BLaER1 treated with 17β-estradiol and CSF1 and Interleukin-3, amounts not matched to agents 10 nM and 100 nM (cell line): ENCODE data around the gene MEAK7.

Experiments used
- H3K27ac ChIP-seq, 11 experiments: shearing (Covaris generic); formaldehyde crosslinking; 2 replicates each; pipeline ENCODE4 v1.8.1; 2022
- H3K27me3 ChIP-seq, 11 experiments: shearing (Covaris generic); formaldehyde crosslinking; 2 replicates each; pipeline ENCODE4 v1.8.1; 2022
- H3K36me3 ChIP-seq, 11 experiments: shearing (Covaris generic); formaldehyde crosslinking; 2 replicates each; pipeline ENCODE4 v1.8.1; 2022
- H3K4me1 ChIP-seq, 10 experiments: shearing (Covaris generic); formaldehyde crosslinking; 2 replicates each; pipeline ENCODE4 v1.8.1; 2022
- H3K4me2 ChIP-seq, 11 experiments: shearing (Covaris generic); formaldehyde crosslinking; 2 replicates each; pipeline ENCODE4 v1.8.1; 2022
- H3K4me3 ChIP-seq, 10 experiments: shearing (Covaris generic); formaldehyde crosslinking; 2 replicates each; pipeline ENCODE4 v1.8.1; 2022
- H3K9ac ChIP-seq, 11 experiments: shearing (Covaris generic); formaldehyde crosslinking; 2 replicates each; pipeline ENCODE4 v1.8.1; 2022
- H3K9me3 ChIP-seq, 11 experiments: shearing (Covaris generic); formaldehyde crosslinking; replicated peaks in 1 of 11; 2 replicates each; pipeline ENCODE4 v1.8.1; 2022
- H4K20me1 ChIP-seq, 11 experiments: shearing (Covaris generic); formaldehyde crosslinking; 2 replicates each; pipeline ENCODE4 v1.8.1; 2022
- Cebpa-rat ChIP-seq, 11 experiments: shearing (Covaris generic); IDR thresholded peaks; 2 replicates each; pipeline ENCODE4 v1.8.1; 2022

MEAK7 gene

DNA sequence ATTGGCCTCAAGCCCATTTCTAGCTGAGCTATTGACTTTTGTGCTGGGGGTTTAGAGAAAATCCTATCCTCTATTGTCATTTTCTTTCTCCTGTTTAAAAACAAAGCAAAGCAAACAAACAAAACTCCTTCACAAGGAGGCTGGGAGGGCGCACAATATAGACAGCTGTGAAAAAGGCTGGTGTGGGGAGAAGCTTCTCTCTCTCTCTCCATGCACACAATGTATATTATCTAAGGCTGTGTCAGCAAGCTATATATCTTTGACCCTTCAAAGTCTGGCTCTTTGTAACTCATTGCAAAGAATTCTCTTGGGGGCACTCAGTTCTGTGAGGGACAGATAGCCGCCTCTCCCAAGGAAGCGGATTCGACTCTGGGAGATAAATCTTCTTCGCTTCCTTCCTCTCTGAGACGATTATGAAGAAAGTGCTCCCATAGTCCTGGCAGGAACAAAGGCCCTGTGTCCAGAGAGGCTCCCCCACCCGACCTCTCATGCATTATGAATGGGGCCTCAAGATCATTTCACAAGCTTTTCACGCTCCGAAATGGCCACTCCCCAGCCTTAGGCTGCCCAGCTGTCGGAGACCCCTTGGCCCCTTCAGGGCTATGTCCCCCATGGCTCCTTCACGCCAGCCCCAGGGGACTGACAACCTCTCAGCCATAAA is 33.2 kb upstream of the MEAK7 start:
- Histone ChIP-seq H3K9me3 (peaks cover 0 to 9% (median 0%) of the 10 kb centered on the region in 11 experiments; a peak in 2 of 22 replicates), H3K4me2 (peak overlapping the region in 1 of 11 experiments; percentile 5; a peak in 1 of 22 replicates), H3K36me3 (no peaks in the 10 kb centered on the region), H3K9ac (no peak overlapping the region), H3K4me1 (peaks cover 11 to 42% (median 24%) of the 10 kb centered on the region in 10 experiments), H3K4me3 (no peak overlapping the region), H3K27ac (no peak overlapping the region), H4K20me1 (no peaks in the 10 kb centered on the region), H3K27me3 (no peaks in the 10 kb centered on the region)
- TF ChIP-seq Cebpa-rat (IDR thresholded peaks at IDR 0.05), result no peak

DNA sequence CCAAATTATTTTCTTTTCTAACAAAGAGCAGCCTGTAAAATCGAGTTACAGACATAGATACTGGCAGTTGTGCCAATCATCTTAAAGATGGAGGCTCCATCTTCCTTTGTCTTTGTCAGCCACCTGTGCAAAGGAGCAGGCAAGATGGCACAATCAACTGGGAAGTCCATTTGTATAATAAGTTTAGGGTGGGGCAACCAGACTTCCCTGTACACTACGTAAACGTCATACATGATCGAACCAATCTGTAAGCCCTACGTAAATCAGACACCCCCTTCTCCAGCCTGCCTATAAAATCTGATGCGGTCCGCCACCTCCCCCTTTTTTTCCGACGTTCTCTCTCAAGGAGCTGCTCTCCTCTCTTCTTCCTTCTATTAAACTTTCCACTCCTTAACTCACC is 31.4 kb upstream of the MEAK7 start:
- Histone ChIP-seq H3K4me3 (no peak overlapping the region), H3K36me3 (no peaks in the 10 kb centered on the region), H3K27me3 (no peaks in the 10 kb centered on the region), H3K9ac (no peak overlapping the region), H3K9me3 (peaks cover 0 to 9% (median 0%) of the 10 kb centered on the region in 11 experiments; a peak in 3 of 22 replicates), H3K27ac (no peak overlapping the region), H3K4me1 (peaks cover 28 to 57% (median 37%) of the 10 kb centered on the region in 10 experiments), H4K20me1 (no peaks in the 10 kb centered on the region), H3K4me2 (peak overlapping the region in 2 of 11 experiments; percentile 31 to 93; a peak in 3 of 22 replicates)
- TF ChIP-seq Cebpa-rat (IDR thresholded peaks at IDR 0.05), result no peak

- Histone ChIP-seq H3K9me3 (peaks cover 0 to 9% (median 3%) of the 10 kb centered on the region in 11 experiments; a peak in 12 of 22 replicates), H3K36me3 (no peaks in the 10 kb centered on the region), H3K4me1 (peaks cover 28 to 59% (median 37%) of the 10 kb centered on the region in 10 experiments), H3K4me2 (peak overlapping the region in 5 of 11 experiments; percentile 0 to 93 (median 31); a peak in 5 of 22 replicates), H3K9ac (no peak overlapping the region), H3K27ac (no peak overlapping the region; a peak in 1 of 22 replicates), H3K27me3 (no peaks in the 10 kb centered on the region), H3K4me3 (no peak overlapping the region), H4K20me1 (no peaks in the 10 kb centered on the region)
- no peak for TF ChIP-seq Cebpa-rat (IDR thresholded peaks at IDR 0.05)
These were observed 30.9 kb upstream of the MEAK7 start for GRCh38 chr16:84535408-84535807.

DNA sequence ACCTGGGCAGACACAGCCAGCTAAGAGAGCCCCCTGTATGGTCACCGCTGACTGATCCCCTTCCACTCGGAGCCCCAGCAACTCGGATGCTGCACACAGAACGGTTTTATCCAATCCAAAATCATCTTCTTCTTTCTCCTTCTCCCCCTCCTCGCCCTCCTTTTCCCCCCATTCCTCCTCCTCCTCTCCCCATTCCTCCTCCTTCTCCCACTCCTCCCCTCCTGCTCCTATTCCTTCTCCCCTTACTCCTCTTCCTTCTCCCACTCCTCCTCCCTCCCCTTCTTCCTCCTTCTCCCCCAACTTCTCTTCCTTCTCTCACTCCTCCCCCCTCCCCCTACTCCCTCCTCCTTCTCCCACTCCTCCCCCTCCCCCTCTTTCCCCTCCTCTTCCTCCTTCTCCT is 30.4 kb upstream of the MEAK7 start:
- Histone ChIP-seq H3K36me3 (no peaks in the 10 kb centered on the region), H3K27ac (0 out of 22 replicates have a peak overlapping the region, but pooled peaks of 1 of the 11 experiments have one; percentile 5), H3K4me3 (no peak overlapping the region), H3K4me2 (peak overlapping the region in 6 of 11 experiments; percentile 27 to 93 (median 66); a peak in 11 of 22 replicates), H3K9me3 (peaks cover 5 to 13% (median 8%) of the 10 kb centered on the region in 11 experiments; a peak in 21 of 22 replicates), H4K20me1 (no peaks in the 10 kb centered on the region), H3K9ac (no peak overlapping the region), H3K4me1 (peaks cover 28 to 59% (median 37%) of the 10 kb centered on the region in 10 experiments), H3K27me3 (no peaks in the 10 kb centered on the region)
- TF ChIP-seq Cebpa-rat (IDR thresholded peaks at IDR 0.05), result no peak

GRCh38 chr16:84532855-84533486 is 28.5 kb upstream of the MEAK7 start:
- H3K4me3 ChIP-seq, result peak overlapping the region in 1 of 10 experiments; percentile 5; a peak in 1 of 20 replicates
- no peak for TF ChIP-seq Cebpa-rat (IDR thresholded peaks at IDR 0.05)
- no peaks in the 10 kb centered on the region for H3K36me3 ChIP-seq
- no peaks in the 10 kb centered on the region for H3K27me3 ChIP-seq
- H3K4me2 ChIP-seq, result peak overlapping the region; percentile 68 to 93 (median 75)
- peaks cover 43 to 75% (median 50%) of the 10 kb centered on the region in 10 experiments for H3K4me1 ChIP-seq
- H4K20me1 ChIP-seq, result no peaks in the 10 kb centered on the region
- peaks cover 9 to 19% (median 12%) of the 10 kb centered on the region in 11 experiments; a peak in 21 of 22 replicates for H3K9me3 ChIP-seq
- H3K9ac ChIP-seq, result peak overlapping the region in 7 of 11 experiments; percentile 2 to 56 (median 45); a peak in 10 of 22 replicates
- H3K27ac ChIP-seq, result peak overlapping the region in 9 of 11 experiments; percentile 37 to 72 (median 64); a peak in 15 of 22 replicates

- H3K4me3 ChIP-seq, result peak overlapping the region in 1 of 10 experiments; percentile 5; a peak in 1 of 20 replicates
- no peaks in the 10 kb centered on the region for H3K27me3 ChIP-seq
- peak overlapping the region; percentile 68 to 93 (median 75) for H3K4me2 ChIP-seq
- H4K20me1 ChIP-seq, result no peaks in the 10 kb centered on the region
- peak overlapping the region in 9 of 11 experiments; percentile 5 to 56 (median 42); a peak in 11 of 22 replicates for H3K9ac ChIP-seq
- H3K9me3 ChIP-seq, result peaks cover 9 to 19% (median 12%) of the 10 kb centered on the region in 11 experiments; a peak in 21 of 22 replicates
- no peaks in the 10 kb centered on the region for H3K36me3 ChIP-seq
- H3K27ac ChIP-seq, result peak overlapping the region in 9 of 11 experiments; percentile 37 to 72 (median 64); a peak in 16 of 22 replicates
- TF ChIP-seq Cebpa-rat (IDR thresholded peaks at IDR 0.05), result no peak
- peaks cover 47 to 79% (median 57%) of the 10 kb centered on the region in 10 experiments for H3K4me1 ChIP-seq
These were observed 27.8 kb upstream of the MEAK7 start for GRCh38 chr16:84532291-84532724.

GRCh38 chr16:84531671-84532111 is 27.2 kb upstream of the MEAK7 start:
- Histone ChIP-seq H3K9ac (peak overlapping the region in 8 of 11 experiments; percentile 5 to 56 (median 44); a peak in 10 of 22 replicates), H4K20me1 (no peaks in the 10 kb centered on the region), H3K4me1 (peaks cover 52 to 85% (median 62%) of the 10 kb centered on the region in 10 experiments), H3K36me3 (no peaks in the 10 kb centered on the region), H3K9me3 (peaks cover 9 to 19% (median 12%) of the 10 kb centered on the region in 11 experiments; a peak in 21 of 22 replicates), H3K4me3 (no peak overlapping the region), H3K27ac (peak overlapping the region in 9 of 11 experiments; percentile 37 to 72 (median 64); a peak in 16 of 22 replicates), H3K4me2 (peak overlapping the region in 10 of 11 experiments; percentile 68 to 93 (median 74); a peak in 19 of 22 replicates), H3K27me3 (no peaks in the 10 kb centered on the region)
- TF ChIP-seq Cebpa-rat (IDR thresholded peaks at IDR 0.05), result peak in 6 of 11 experiments; percentile 31 to 60 (median 52); a peak in 5 of 22 replicates

DNA sequence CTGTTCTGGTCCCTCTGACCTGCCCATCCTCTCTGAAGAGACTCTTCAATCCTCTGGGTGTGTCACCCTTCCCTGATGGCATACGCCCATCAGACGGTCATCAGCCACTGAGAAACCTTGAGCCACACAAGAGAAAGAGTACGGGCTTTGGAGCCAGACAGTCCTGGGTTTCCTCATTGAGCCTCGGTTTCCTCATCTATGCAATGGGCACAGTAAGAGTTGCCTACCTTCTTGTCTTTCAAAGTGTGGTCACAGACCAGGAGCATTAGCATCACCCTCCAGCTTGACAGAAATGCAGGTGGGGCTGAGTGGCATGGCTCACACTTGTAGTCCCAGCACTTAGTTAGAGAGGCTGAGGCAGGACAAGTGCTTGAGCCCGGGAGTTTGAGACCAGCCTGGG is 26.1 kb upstream of the MEAK7 start:
- H3K4me3 ChIP-seq, result no peak overlapping the region
- no peak overlapping the region for H3K9ac ChIP-seq
- H4K20me1 ChIP-seq, result no peaks in the 10 kb centered on the region
- no peaks in the 10 kb centered on the region for H3K27me3 ChIP-seq
- H3K9me3 ChIP-seq, result peaks cover 9 to 19% (median 12%) of the 10 kb centered on the region in 11 experiments; a peak in 21 of 22 replicates
- peak overlapping the region in 7 of 11 experiments; percentile 23 to 65 (median 48); a peak in 9 of 22 replicates for H3K27ac ChIP-seq
- H3K36me3 ChIP-seq, result no peaks in the 10 kb centered on the region
- H3K4me1 ChIP-seq, result peaks cover 55 to 86% (median 69%) of the 10 kb centered on the region in 10 experiments
- no peak for TF ChIP-seq Cebpa-rat (IDR thresholded peaks at IDR 0.05)
- H3K4me2 ChIP-seq, result no peak overlapping the region
